Astrocyte (in vitro differentiated cells and primary cell): ENCODE measurements around the gene SST. TPM values are rescaled to one million over a fixed set of nuclear protein-coding genes. Genes with fewer than 3 reads are reported as not detected.
A peak's percentile ranks its signal among the peaks of the same experiment; 100 is the strongest.

Experiments used
- DNase-seq: peaks from one replicate; pipeline ENCODE4 v3.0.0-alpha.2; 2010; ENCODE audit warnings: low read depth
- FAIRE-seq: peaks from 2 replicates; lab custom pipeline; 2011; peaks lifted over from hg19 to GRCh38; lab: Jason Lieb, UNC
- H2AFZ ChIP-seq: 2 replicates; pipeline ENCODE4 v1.6.0; 2012; ENCODE audit warnings: low read depth, low read length, inconsistent platforms
- H3K27ac ChIP-seq: 2 replicates; pipeline ENCODE4 v1.5.1; 2011; ENCODE audit warnings: low read depth, low read length, inconsistent platforms
- H3K27me3 ChIP-seq: 2 replicates; pipeline ENCODE4 v1.6.0; 2011; ENCODE audit warnings: low read length, inconsistent platforms; ENCODE audit not compliant: insufficient read depth
- H3K36me3 ChIP-seq: 2 replicates; pipeline ENCODE4 v1.5.1; 2011; ENCODE audit warnings: low read length, inconsistent platforms; ENCODE audit not compliant: insufficient read depth
- H3K4me1 ChIP-seq: 2 replicates; pipeline ENCODE4 v1.5.1; 2011; ENCODE audit warnings: low read length, inconsistent platforms; ENCODE audit not compliant: insufficient read depth
- H3K4me2 ChIP-seq: 2 replicates; pipeline ENCODE4 v1.6.0; 2012; ENCODE audit warnings: low read length, inconsistent platforms
- H3K4me3 ChIP-seq: 2 replicates; pipeline ENCODE4 v1.5.1; 2011; ENCODE audit warnings: low read depth, mild to moderate bottlenecking, low read length, inconsistent platforms; ENCODE audit not compliant: insufficient read depth
- H3K79me2 ChIP-seq: 2 replicates; pipeline ENCODE4 v1.6.0; 2012; ENCODE audit warnings: mild to moderate bottlenecking, low read length, inconsistent platforms; ENCODE audit not compliant: insufficient read depth
- H3K9ac ChIP-seq: 2 replicates; pipeline ENCODE4 v1.6.0; 2012; ENCODE audit warnings: mild to moderate bottlenecking, low read length, inconsistent platforms
- H3K9me3 ChIP-seq: 2 replicates; pipeline ENCODE4 v1.5.1; 2012; ENCODE audit warnings: low read depth, mild to moderate bottlenecking, low read length, inconsistent platforms; ENCODE audit not compliant: insufficient read depth
- H4K20me1 ChIP-seq: 2 replicates; pipeline ENCODE4 v1.6.0; 2012; ENCODE audit warnings: low read length, inconsistent platforms; ENCODE audit not compliant: insufficient read depth
- H3K27ac Mint-ChIP-seq: one replicate; pipeline ENCODE4 v1.8.0; 2021; ENCODE audit warnings: mild to moderate bottlenecking, mixed read lengths; ENCODE audit not compliant: unreplicated experiment
- H3K27me3 Mint-ChIP-seq: one replicate; pipeline ENCODE4 v1.8.0; 2021; ENCODE audit warnings: low read depth, mixed read lengths; ENCODE audit not compliant: unreplicated experiment
- H3K36me3 Mint-ChIP-seq: one replicate; pipeline ENCODE4 v1.8.0; 2021; ENCODE audit warnings: low read depth, mixed read lengths; ENCODE audit not compliant: unreplicated experiment
- H3K4me1 Mint-ChIP-seq: one replicate; pipeline ENCODE4 v1.8.0; 2021; ENCODE audit warnings: low read depth, mixed read lengths; ENCODE audit not compliant: unreplicated experiment
- H3K4me3 Mint-ChIP-seq: one replicate; pipeline ENCODE4 v1.8.0; 2021; ENCODE audit warnings: mild to moderate bottlenecking, moderate library complexity, mixed read lengths; ENCODE audit not compliant: unreplicated experiment
- H3K9me3 Mint-ChIP-seq: one replicate; pipeline ENCODE4 v1.8.0; 2021; ENCODE audit warnings: mild to moderate bottlenecking, mixed read lengths; ENCODE audit not compliant: unreplicated experiment
- EZH2 ChIP-seq: IDR thresholded peaks from 2 replicates; pipeline ENCODE4 v1.6.1; 2012; ENCODE audit warnings: mild to moderate bottlenecking, low read length, inconsistent platforms; ENCODE audit not compliant: insufficient read depth
- total RNA-seq: library from RNA; stranded (reverse); gene quantifications from 2 replicates; pipeline ENCODE4 v1.2.1, GENCODE V29; 2021
- TF ChIP-seq, protein P1 (sequence below): IDR thresholded peaks from 2 replicates; pipeline ENCODE4 v1.5.1; 2011; ENCODE audit warnings: low read depth, mild to moderate bottlenecking, inconsistent platforms, low read length, moderate library complexity; ENCODE audit not compliant: insufficient read depth

Gene SST
- total RNA-seq, 1 donor from 2014 or later: 0.77 TPM

DNA sequence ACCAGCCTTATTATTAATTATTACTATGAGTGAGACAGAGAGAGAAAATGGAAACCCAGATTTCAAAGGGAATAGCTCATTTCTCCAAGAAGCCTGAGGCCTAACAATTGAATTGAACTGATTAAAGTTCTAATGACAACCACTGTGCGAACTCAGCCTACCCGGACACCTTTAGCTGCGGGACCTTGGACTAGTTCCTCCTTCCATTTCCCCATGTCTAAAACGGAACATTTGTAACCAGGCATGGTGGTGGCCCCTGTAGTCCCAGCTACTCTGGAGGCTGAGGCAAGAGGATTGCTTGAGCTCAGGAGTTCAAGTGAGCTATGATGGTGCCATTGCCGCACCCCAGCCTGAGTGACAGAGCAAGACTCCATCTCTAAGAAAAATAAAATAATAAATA is 48.6 kb upstream of the SST start:
- no peak overlapping the region for H3K4me3 Mint-ChIP-seq
- Histone ChIP-seq H3K9ac (no peak overlapping the region), H3K79me2 (no peaks in the 10 kb centered on the region), H3K4me1 (no peaks in the 10 kb centered on the region), H3K36me3 (peaks cover 17% of the 10 kb centered on the region), H3K9me3 (no peaks in the 10 kb centered on the region), H3K27ac (no peak overlapping the region), H2AFZ (no peak overlapping the region), H3K4me3 (no peak overlapping the region), H3K4me2 (no peak overlapping the region), H4K20me1 (peaks cover 7% of the 10 kb centered on the region), H3K27me3 (peaks cover 5% of the 10 kb centered on the region)
- H3K27me3 Mint-ChIP-seq: peaks cover 7% of the 10 kb centered on the region
- H3K27ac Mint-ChIP-seq: no peak overlapping the region
- TF ChIP-seq, protein P1, sequence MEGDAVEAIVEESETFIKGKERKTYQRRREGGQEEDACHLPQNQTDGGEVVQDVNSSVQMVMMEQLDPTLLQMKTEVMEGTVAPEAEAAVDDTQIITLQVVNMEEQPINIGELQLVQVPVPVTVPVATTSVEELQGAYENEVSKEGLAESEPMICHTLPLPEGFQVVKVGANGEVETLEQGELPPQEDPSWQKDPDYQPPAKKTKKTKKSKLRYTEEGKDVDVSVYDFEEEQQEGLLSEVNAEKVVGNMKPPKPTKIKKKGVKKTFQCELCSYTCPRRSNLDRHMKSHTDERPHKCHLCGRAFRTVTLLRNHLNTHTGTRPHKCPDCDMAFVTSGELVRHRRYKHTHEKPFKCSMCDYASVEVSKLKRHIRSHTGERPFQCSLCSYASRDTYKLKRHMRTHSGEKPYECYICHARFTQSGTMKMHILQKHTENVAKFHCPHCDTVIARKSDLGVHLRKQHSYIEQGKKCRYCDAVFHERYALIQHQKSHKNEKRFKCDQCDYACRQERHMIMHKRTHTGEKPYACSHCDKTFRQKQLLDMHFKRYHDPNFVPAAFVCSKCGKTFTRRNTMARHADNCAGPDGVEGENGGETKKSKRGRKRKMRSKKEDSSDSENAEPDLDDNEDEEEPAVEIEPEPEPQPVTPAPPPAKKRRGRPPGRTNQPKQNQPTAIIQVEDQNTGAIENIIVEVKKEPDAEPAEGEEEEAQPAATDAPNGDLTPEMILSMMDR: no peak
- TF ChIP-seq EZH2: no peak
- DNase-seq: no peak
- H3K4me1 Mint-ChIP-seq: peaks cover 2% of the 10 kb centered on the region
- FAIRE-seq: no peak
- H3K36me3 Mint-ChIP-seq: peaks cover 9% of the 10 kb centered on the region
- H3K9me3 Mint-ChIP-seq: no peaks in the 10 kb centered on the region

DNA sequence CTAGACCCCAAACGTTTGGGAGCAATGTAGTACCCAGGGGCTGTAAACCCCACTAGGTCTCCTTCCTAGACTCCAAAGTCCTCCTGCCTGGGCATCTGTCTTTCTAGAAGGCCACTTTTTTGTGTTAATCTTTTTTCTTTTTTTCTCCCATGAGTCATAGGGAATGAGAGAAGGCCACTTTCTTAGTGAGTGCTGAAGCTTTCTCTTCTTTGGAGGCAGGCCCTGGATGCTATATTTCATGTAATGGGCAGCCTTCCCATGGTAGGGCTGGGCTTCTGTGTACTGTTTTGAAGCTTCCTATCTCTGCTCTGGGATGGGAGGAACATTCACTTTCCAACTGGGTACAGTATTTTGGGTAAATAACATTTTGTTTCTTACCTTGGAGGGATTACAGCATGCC is 47.4 kb upstream of the SST start:
- Histone ChIP-seq H3K27me3 (peaks cover 5% of the 10 kb centered on the region), H3K36me3 (peaks cover 9% of the 10 kb centered on the region), H4K20me1 (peaks cover 4% of the 10 kb centered on the region), H3K4me2 (no peak overlapping the region), H3K4me1 (no peaks in the 10 kb centered on the region), H2AFZ (no peak overlapping the region), H3K9ac (no peak overlapping the region), H3K79me2 (no peaks in the 10 kb centered on the region), H3K27ac (no peak overlapping the region), H3K4me3 (no peak overlapping the region), H3K9me3 (no peaks in the 10 kb centered on the region)
- TF ChIP-seq, protein P1: no peak
- TF ChIP-seq EZH2: no peak
- peaks cover 7% of the 10 kb centered on the region for H3K27me3 Mint-ChIP-seq
- H3K9me3 Mint-ChIP-seq: no peaks in the 10 kb centered on the region
- FAIRE-seq: no peak
- peaks cover 2% of the 10 kb centered on the region for H3K4me1 Mint-ChIP-seq
- DNase-seq: peak; percentile 13
- H3K36me3 Mint-ChIP-seq: peaks cover 7% of the 10 kb centered on the region
- H3K4me3 Mint-ChIP-seq: no peak overlapping the region
- no peak overlapping the region for H3K27ac Mint-ChIP-seq

DNA sequence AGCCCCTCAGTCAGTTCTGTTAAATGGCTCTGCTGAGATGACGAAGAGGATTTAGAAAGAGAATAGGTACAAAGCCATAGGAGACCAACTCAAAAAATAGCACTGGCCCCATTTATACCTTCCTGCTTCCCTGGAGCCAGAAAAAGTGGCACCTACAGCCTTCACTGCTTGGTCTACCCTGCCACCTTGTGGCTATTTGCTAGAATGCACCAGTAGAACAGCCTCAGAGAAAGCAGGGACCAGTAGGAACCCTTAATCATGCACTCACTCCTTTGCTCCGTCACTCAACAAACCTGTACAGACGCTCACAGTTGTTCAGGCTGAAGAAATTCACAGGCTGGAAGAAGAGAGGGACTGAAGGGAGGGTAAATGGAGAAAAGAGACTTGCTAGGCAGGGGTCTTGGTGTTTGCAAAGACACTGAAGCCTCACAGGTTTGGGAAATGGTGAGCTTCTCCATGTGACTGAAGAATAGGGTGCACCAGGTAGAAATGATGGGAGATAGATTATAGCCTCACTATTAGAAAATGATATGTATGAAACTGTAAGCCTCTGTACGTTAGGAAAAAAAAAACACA is 44.3 kb upstream of the SST start:
- FAIRE-seq: peak; percentile 82
- H3K9ac ChIP-seq: no peak overlapping the region
- no peaks in the 10 kb centered on the region for H3K4me1 ChIP-seq
- no peak overlapping the region for H3K4me2 ChIP-seq
- no peaks in the 10 kb centered on the region for H3K9me3 Mint-ChIP-seq
- H3K27me3 Mint-ChIP-seq: peaks cover 7% of the 10 kb centered on the region
- no peak overlapping the region for H3K27ac Mint-ChIP-seq
- TF ChIP-seq EZH2: no peak
- TF ChIP-seq, protein P1: peak; percentile 96
- no peak overlapping the region for H3K27ac ChIP-seq
- no peak overlapping the region for H3K4me3 Mint-ChIP-seq
- no peaks in the 10 kb centered on the region for H4K20me1 ChIP-seq
- H3K9me3 ChIP-seq: no peaks in the 10 kb centered on the region
- H3K36me3 Mint-ChIP-seq: no peaks in the 10 kb centered on the region
- H3K4me3 ChIP-seq: no peak overlapping the region
- no peaks in the 10 kb centered on the region for H3K36me3 ChIP-seq
- no peaks in the 10 kb centered on the region for H3K79me2 ChIP-seq
- peaks cover 5% of the 10 kb centered on the region for H3K27me3 ChIP-seq
- peak; percentile 41 for DNase-seq
- peaks cover 2% of the 10 kb centered on the region for H3K4me1 Mint-ChIP-seq
- no peak overlapping the region for H2AFZ ChIP-seq
